Sigmoid colon (tissue), 4 donors: ENCODE measurements around the gene TTC39B.

ENCODE experiments used
- CTCF ChIP-seq, 4 experiments: fragments of 450-650 bp in 3 of 4; fragments of 200-600 bp in 1 of 4; IDR thresholded peaks; one replicate each; pipeline ENCODE4 v1.5.1; 2016 to 2019; ENCODE audit warnings: antibody characterized with exemption in 4 of 4, mild to moderate bottlenecking in 3 of 4, moderate library complexity in 2 of 4
- EP300 ChIP-seq, 4 donors: sonication (generic); formaldehyde crosslinking; IDR thresholded peaks; one replicate each; pipeline ENCODE4 v1.6.1; 2017; ENCODE audit warnings: antibody characterized with exemption in 4 of 4
- POLR2A ChIP-seq, 2 donors: fragments of 450-650 bp; IDR thresholded peaks; one replicate each; pipeline ENCODE4 v1.6.1; 2016; ENCODE audit warnings: antibody characterized with exemption in 2 of 2, mild to moderate bottlenecking in 2 of 2, moderate library complexity in 2 of 2
- POLR2AphosphoS5 ChIP-seq, 4 donors: sonication (generic); formaldehyde crosslinking; IDR thresholded peaks; one replicate each; pipeline ENCODE4 v1.6.1; 2017; ENCODE audit warnings: antibody characterized with exemption in 4 of 4

- TF ChIP-seq POLR2AphosphoS5 (IDR thresholded peaks at IDR 0.05) (no peak), CTCF (IDR thresholded peaks at IDR 0.05) (no peak), POLR2A (IDR thresholded peaks at IDR 0.05) (no peak), EP300 (IDR thresholded peaks at IDR 0.05) (no peak)
These were observed 167.5 kb downstream of the TTC39B start for GRCh38 chr9:15139469-15139868.
